Measurements from ENCODE around the gene FUZ.

DNA sequence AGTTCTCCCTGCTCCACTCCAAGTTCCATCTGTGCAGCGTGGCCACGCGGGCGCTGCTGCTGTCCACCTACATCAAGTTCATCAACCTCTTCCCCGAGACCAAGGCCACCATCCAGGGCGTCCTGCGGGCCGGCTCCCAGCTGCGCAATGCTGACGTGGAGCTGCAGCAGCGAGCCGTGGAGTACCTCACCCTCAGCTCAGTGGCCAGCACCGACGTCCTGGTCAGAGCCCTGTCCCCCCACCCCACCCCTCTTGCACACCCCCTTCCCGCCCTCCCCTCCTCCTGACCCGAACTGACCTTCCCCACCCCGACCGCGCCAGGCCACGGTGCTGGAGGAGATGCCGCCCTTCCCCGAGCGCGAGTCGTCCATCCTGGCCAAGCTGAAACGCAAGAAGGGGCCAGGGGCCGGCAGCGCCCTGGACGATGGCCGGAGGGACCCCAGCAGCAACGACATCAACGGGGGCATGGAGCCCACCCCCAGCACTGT, 11.6 kb downstream of the FUZ start:
- TF ChIP-seq, protein P1, sequence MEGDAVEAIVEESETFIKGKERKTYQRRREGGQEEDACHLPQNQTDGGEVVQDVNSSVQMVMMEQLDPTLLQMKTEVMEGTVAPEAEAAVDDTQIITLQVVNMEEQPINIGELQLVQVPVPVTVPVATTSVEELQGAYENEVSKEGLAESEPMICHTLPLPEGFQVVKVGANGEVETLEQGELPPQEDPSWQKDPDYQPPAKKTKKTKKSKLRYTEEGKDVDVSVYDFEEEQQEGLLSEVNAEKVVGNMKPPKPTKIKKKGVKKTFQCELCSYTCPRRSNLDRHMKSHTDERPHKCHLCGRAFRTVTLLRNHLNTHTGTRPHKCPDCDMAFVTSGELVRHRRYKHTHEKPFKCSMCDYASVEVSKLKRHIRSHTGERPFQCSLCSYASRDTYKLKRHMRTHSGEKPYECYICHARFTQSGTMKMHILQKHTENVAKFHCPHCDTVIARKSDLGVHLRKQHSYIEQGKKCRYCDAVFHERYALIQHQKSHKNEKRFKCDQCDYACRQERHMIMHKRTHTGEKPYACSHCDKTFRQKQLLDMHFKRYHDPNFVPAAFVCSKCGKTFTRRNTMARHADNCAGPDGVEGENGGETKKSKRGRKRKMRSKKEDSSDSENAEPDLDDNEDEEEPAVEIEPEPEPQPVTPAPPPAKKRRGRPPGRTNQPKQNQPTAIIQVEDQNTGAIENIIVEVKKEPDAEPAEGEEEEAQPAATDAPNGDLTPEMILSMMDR (IDR thresholded peaks at IDR 0.05): no peak
- no peak for TF ChIP-seq POLR2A (IDR thresholded peaks at IDR 0.05)
